IMR-90 (cell line): ENCODE data around the gene KCNF1. TPM values are rescaled to one million over a fixed set of nuclear protein-coding genes. Genes with fewer than 3 reads are reported as not detected.

Experiments used
- ATAC-seq: fragments of 200-7000 bp; cut with Tn5 transposase; 2 replicates; pipeline ENCODE4 v1.9.1; 2020; ENCODE audit warnings: low read depth, mild to moderate bottlenecking, moderate library complexity
- BruUV-seq: library from RNA; stranded (reverse); fragments of 400-500 nt; replicated peaks from 2 replicates; lab custom pipeline; 2021; lab: Mats Ljungman, UMichigan
- CTCF ChIA-PET: fragments of 300-600 bp; formaldehyde crosslinking; extraction: SDS; loops from one replicate; lab custom pipeline; 2021; ENCODE audit warnings: antibody characterized with exemption; lab: Yijun Ruan, JAX
- POLR2A ChIA-PET: fragments of 300-600 bp; sonication (Branson Sonifier 250); formaldehyde crosslinking; loops from one replicate; lab custom pipeline; 2022; ENCODE audit warnings: antibody characterized with exemption; ENCODE audit not compliant: unreplicated experiment; lab: Charles Lee
- DNase-seq: peaks from one replicate; pipeline ENCODE4 v3.0.0; 2013
- H2AFZ ChIP-seq: replicated peaks from 2 replicates; pipeline ENCODE3; 2013; ENCODE audit warnings: low read length, mild to moderate bottlenecking; ENCODE audit not compliant: poor library complexity
- H2AK5ac ChIP-seq: 2 replicates; pipeline ENCODE4 v1.6.1; 2013; ENCODE audit warnings: low read depth, low read length, inconsistent platforms
- H2AK9ac ChIP-seq: replicated peaks from 2 replicates; pipeline ENCODE3; 2013; ENCODE audit warnings: mild to moderate bottlenecking, low read depth, low read length, moderate library complexity; ENCODE audit not compliant: poor library complexity
- H2BK120ac ChIP-seq: 2 replicates; pipeline ENCODE4 v1.6.1; 2013; ENCODE audit warnings: low read depth, low read length, inconsistent platforms
- H2BK15ac ChIP-seq: 3 replicates; pipeline ENCODE4 v1.6.1; 2013; ENCODE audit warnings: low read depth, low read length, inconsistent platforms
- H2BK20ac ChIP-seq: 2 replicates; pipeline ENCODE4 v1.6.1; 2013; ENCODE audit warnings: low read depth, mild to moderate bottlenecking, inconsistent platforms, low read length, moderate library complexity
- H2BK5ac ChIP-seq: 2 replicates; pipeline ENCODE4 v1.6.1; 2013; ENCODE audit warnings: mild to moderate bottlenecking, low read depth, low read length, inconsistent platforms; ENCODE audit not compliant: poor library complexity, severe bottlenecking
- H3K14ac ChIP-seq: replicated peaks from 2 replicates; pipeline ENCODE4 v1.6.1; 2013; ENCODE audit warnings: low read depth, low read length, inconsistent platforms
- H3K18ac ChIP-seq: 2 replicates; pipeline ENCODE4 v1.6.1; 2013; ENCODE audit warnings: low read depth, low read length, control low read depth
- H3K23ac ChIP-seq: 2 replicates; pipeline ENCODE4 v1.6.1; 2013; ENCODE audit warnings: low read depth, low read length, inconsistent platforms
- H3K27ac ChIP-seq: 2 replicates; pipeline ENCODE4 v1.5.1; 2013; ENCODE audit warnings: mild to moderate bottlenecking, control low read depth, low read length; ENCODE audit not compliant: insufficient read depth
- H3K27me3 ChIP-seq: 2 replicates; pipeline ENCODE4 v1.6.1; 2013; ENCODE audit warnings: low read length; ENCODE audit not compliant: control insufficient read depth, insufficient read depth
- H3K36me3 ChIP-seq: 2 replicates; pipeline ENCODE4 v1.6.1; 2013; ENCODE audit warnings: low read length, mixed read lengths; ENCODE audit not compliant: control insufficient read depth, insufficient read depth
- H3K4ac ChIP-seq: 2 replicates; pipeline ENCODE4 v1.6.1; 2013; ENCODE audit warnings: low read depth, low read length, inconsistent platforms
- H3K4me1 ChIP-seq: 2 replicates; pipeline ENCODE4 v1.6.1; 2013; ENCODE audit warnings: low read length, mixed read lengths; ENCODE audit not compliant: control insufficient read depth, insufficient read depth
- H3K4me2 ChIP-seq: 2 replicates; pipeline ENCODE4 v1.6.1; 2013; ENCODE audit warnings: low read depth, mild to moderate bottlenecking, control low read depth, low read length, moderate library complexity
- H3K4me3 ChIP-seq: 2 replicates; pipeline ENCODE4 v1.5.1; 2013; ENCODE audit warnings: low read depth, mild to moderate bottlenecking, control low read depth, low read length, moderate library complexity; ENCODE audit not compliant: insufficient read depth
- H3K56ac ChIP-seq: 2 replicates; pipeline ENCODE4 v1.6.1; 2013; ENCODE audit warnings: low read length, inconsistent platforms; ENCODE audit not compliant: insufficient read depth; ENCODE audit errors: extremely low read depth
- H3K79me1 ChIP-seq, 2 experiments: 2 replicates each; pipeline ENCODE4 v1.6.1; 2013; ENCODE audit warnings: low read length in 2 of 2, inconsistent platforms in 1 of 2, low read depth in 1 of 2
- H3K9ac ChIP-seq: 2 replicates; pipeline ENCODE4 v1.6.1; 2013; ENCODE audit warnings: low read depth, low read length, control low read depth
- H3K9me1 ChIP-seq: 2 replicates; pipeline ENCODE4 v1.6.1; 2013; ENCODE audit warnings: low read length, inconsistent platforms; ENCODE audit not compliant: insufficient read depth
- H3K9me3 ChIP-seq: 2 replicates; pipeline ENCODE4 v1.6.1; 2013; ENCODE audit warnings: low read length; ENCODE audit not compliant: control insufficient read depth, insufficient read depth
- H4K20me1 ChIP-seq: 2 replicates; pipeline ENCODE4 v1.6.1; 2013; ENCODE audit warnings: low read length, inconsistent platforms; ENCODE audit not compliant: insufficient read depth
- H4K5ac ChIP-seq: 2 replicates; pipeline ENCODE4 v1.6.1; 2013; ENCODE audit warnings: mild to moderate bottlenecking, low read depth, low read length, control low read depth
- H4K8ac ChIP-seq, 2 experiments: 2 replicates each; pipeline ENCODE4 v1.6.1; 2013; ENCODE audit warnings: low read depth in 2 of 2, low read length in 2 of 2, control low read depth in 1 of 2, inconsistent platforms in 1 of 2
- H4K91ac ChIP-seq: 2 replicates; pipeline ENCODE4 v1.6.1; 2013; ENCODE audit warnings: low read depth, low read length, inconsistent platforms; ENCODE audit not compliant: insufficient read depth
- BHLHE40 ChIP-seq: fragments of 150-350 bp; IDR thresholded peaks from 2 replicates; pipeline ENCODE4 v1.6.1; 2016; ENCODE audit warnings: mild to moderate bottlenecking, low read depth, low read length
- CEBPB ChIP-seq: IDR thresholded peaks from 2 replicates; pipeline ENCODE4 v1.6.1; 2012; ENCODE audit warnings: low read depth, low read length, improper control_type of control experiment
- CHD1 ChIP-seq: IDR thresholded peaks from 2 replicates; pipeline ENCODE4 v1.6.1; 2012; ENCODE audit warnings: low read depth, low read length, improper control_type of control experiment
- ELK1 ChIP-seq: fragments of 150-350 bp; IDR thresholded peaks from 2 replicates; pipeline ENCODE4 v1.6.1; 2016; ENCODE audit warnings: low read depth, mild to moderate bottlenecking, low read length, moderate library complexity, borderline replicate concordance
- FOS ChIP-seq: fragments of 150-350 bp; IDR thresholded peaks from 2 replicates; pipeline ENCODE4 v1.6.1; 2016; ENCODE audit warnings: low read depth, low read length
- MAFK ChIP-seq: IDR thresholded peaks from 2 replicates; pipeline ENCODE4 v1.6.1; 2012; ENCODE audit warnings: low read depth, low read length, improper control_type of control experiment
- MAZ ChIP-seq: IDR thresholded peaks from 2 replicates; pipeline ENCODE4 v1.6.1; 2012; ENCODE audit warnings: low read depth, mild to moderate bottlenecking, low read length, improper control_type of control experiment, moderate library complexity, borderline replicate concordance
- MXI1 ChIP-seq: IDR thresholded peaks from 2 replicates; pipeline ENCODE4 v1.6.1; 2012; ENCODE audit warnings: low read depth, mild to moderate bottlenecking, low read length, moderate library complexity, borderline replicate concordance
- NFE2L2 ChIP-seq: fragments of 150-350 bp; IDR thresholded peaks from 2 replicates; pipeline ENCODE4 v1.6.1; 2016; ENCODE audit warnings: low read depth, mild to moderate bottlenecking, low read length
- POLR2A ChIP-seq: IDR thresholded peaks from 2 replicates; pipeline ENCODE4 v1.6.1; 2012; ENCODE audit warnings: mild to moderate bottlenecking, low read depth, low read length
- RAD21 ChIP-seq: IDR thresholded peaks from 2 replicates; pipeline ENCODE4 v1.6.1; 2012; ENCODE audit warnings: low read length, improper control_type of control experiment
- RCOR1 ChIP-seq: IDR thresholded peaks from 2 replicates; pipeline ENCODE4 v1.6.1; 2012; ENCODE audit warnings: mild to moderate bottlenecking, low read length, improper control_type of control experiment; ENCODE audit not compliant: insufficient replicate concordance
- RFX5 ChIP-seq: IDR thresholded peaks from 2 replicates; pipeline ENCODE4 v1.8.0; 2012; ENCODE audit warnings: low read depth, mild to moderate bottlenecking, low read length, moderate library complexity
- SMC3 ChIP-seq: fragments of 150-350 bp; IDR thresholded peaks from 2 replicates; pipeline ENCODE4 v1.6.1; 2016; ENCODE audit warnings: low read depth, mild to moderate bottlenecking, antibody characterized with exemption, low read length, moderate library complexity
- WGBS, 2 experiments: methylation state at CpG; one replicate each; pipeline versions ENCODE4 v1.1.5 to v1.1.7; 2013; ENCODE audit warnings: missing lambda C conversion rate in 2 of 2; ENCODE audit not compliant: insufficient read length in 1 of 2; ENCODE audit errors: extremely low coverage in 2 of 2; 5-methylcytosine and 5-hydroxymethylcytosine counted together
- dilution Hi-C: fragments of 300-500 bp; cut with HindIII; formaldehyde crosslinking; loops from one replicate; pipeline ENCODE4 v1.14.3; 2018; ENCODE audit warnings: low sequenced_read_pairs; ENCODE audit not compliant: unreplicated experiment
- in situ Hi-C: fragments of 300-500 bp; cut with MboI; formaldehyde crosslinking; loops from 3 replicates; pipeline ENCODE4 v1.14.3; 2019; ENCODE audit warnings: low sequenced_read_pairs, inconsistent platforms, mixed read lengths
- intact Hi-C: fragments of 100-400 bp; cut with micrococcal nuclease; formaldehyde crosslinking; loops from 2 replicates; pipeline ENCODE4 v1.10.0; 2022
- polyA plus RNA-seq, 3 experiments: library from polyadenylated mRNA; depleted of rRNA; stranded (reverse); fragments of >200 nt; gene quantifications; 2 replicates each; pipeline ENCODE4 v1.2.3, GENCODE V29; 2012; ENCODE audit warnings: low replicate concordance in 1 of 3
- total RNA-seq: library from RNA; depleted of rRNA; stranded (reverse); fragments of >200 nt; gene quantifications from 2 replicates; pipeline ENCODE4 v1.2.3, GENCODE V29; 2012
- TF ChIP-seq, protein P1 (sequence below): conservative IDR thresholded peaks from 2 replicates; pipeline ENCODE4 v1.5.1; 2012; ENCODE audit warnings: mild to moderate bottlenecking, low read depth, low read length, improper control_type of control experiment
- TF ChIP-seq, protein P2 (sequence below): fragments of 150-350 bp; IDR thresholded peaks from 2 replicates; pipeline ENCODE4 v1.6.1; 2017; ENCODE audit warnings: mild to moderate bottlenecking, antibody characterized with exemption, low read length, low read depth

Gene KCNF1
- total and polyA plus RNA-seq, 2 of the 4 experiments (the other 2 are of a cell fraction): 0.54 to 1.4 TPM

DNA sequence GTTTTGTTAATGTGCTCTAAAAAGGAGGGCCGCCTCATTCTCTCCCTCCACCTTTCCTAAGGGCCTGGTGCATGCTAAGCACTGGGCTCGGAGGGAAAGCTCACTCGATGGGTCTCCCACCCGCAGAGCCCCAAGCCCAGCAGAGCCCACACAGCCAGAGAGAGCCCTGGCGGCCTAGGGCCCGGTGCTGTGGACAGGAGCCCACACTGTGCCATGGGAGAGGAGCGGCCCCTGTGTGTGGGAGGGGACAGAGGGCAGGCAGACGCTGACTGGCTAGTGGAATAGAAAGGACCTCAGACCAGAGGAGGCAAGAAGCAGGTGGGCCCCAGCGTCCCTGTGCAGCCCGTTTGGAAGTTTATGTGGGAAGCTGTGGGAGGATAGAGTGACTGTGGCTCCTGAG, 49.4 kb upstream of the KCNF1 start:
- Histone ChIP-seq H3K4me1 (0 out of 2 replicates have a peak, but pooled peaks cover 2% of the 10 kb centered on the region), H4K20me1 (no peaks in the 10 kb centered on the region), H2BK15ac (no peak overlapping the region), H4K91ac (no peak overlapping the region), H3K36me3 (no peaks in the 10 kb centered on the region), H2BK5ac (no peak overlapping the region), H3K14ac (no peak overlapping the region), H3K79me1 (no peaks in the 10 kb centered on the region), H3K56ac (no peak overlapping the region), H2BK20ac (no peak overlapping the region), H3K4me3 (no peak overlapping the region), H3K27ac (no peak overlapping the region), H2BK120ac (no peak overlapping the region), H3K4ac (no peak overlapping the region), H3K9me1 (no peaks in the 10 kb centered on the region), H4K5ac (no peak overlapping the region), H3K9me3 (no peaks in the 10 kb centered on the region), H3K23ac (no peak overlapping the region), H4K8ac (no peak overlapping the region), H2AK5ac (no peak overlapping the region), H3K9ac (no peak overlapping the region), H2AFZ (no peak overlapping the region), H3K4me2 (no peak overlapping the region), H3K27me3 (peaks cover 13% of the 10 kb centered on the region), H2AK9ac (no peak overlapping the region), H3K18ac (no peak overlapping the region)
- CTCF ChIA-PET: no interaction called here
- no TSS peak for BruUV-seq
- ATAC-seq (no peak), DNase-seq (no peak)
- TF ChIP-seq CHD1 (no peak), RCOR1 (no peak), FOS (no peak), CEBPB (no peak), ELK1 (no peak), POLR2A (no peak), SMC3 (no peak), NFE2L2 (no peak), MXI1 (no peak), BHLHE40 (no peak), RFX5 (no peak), RAD21 (no peak), MAFK (no peak), MAZ (no peak)
- TF ChIP-seq, protein P1, sequence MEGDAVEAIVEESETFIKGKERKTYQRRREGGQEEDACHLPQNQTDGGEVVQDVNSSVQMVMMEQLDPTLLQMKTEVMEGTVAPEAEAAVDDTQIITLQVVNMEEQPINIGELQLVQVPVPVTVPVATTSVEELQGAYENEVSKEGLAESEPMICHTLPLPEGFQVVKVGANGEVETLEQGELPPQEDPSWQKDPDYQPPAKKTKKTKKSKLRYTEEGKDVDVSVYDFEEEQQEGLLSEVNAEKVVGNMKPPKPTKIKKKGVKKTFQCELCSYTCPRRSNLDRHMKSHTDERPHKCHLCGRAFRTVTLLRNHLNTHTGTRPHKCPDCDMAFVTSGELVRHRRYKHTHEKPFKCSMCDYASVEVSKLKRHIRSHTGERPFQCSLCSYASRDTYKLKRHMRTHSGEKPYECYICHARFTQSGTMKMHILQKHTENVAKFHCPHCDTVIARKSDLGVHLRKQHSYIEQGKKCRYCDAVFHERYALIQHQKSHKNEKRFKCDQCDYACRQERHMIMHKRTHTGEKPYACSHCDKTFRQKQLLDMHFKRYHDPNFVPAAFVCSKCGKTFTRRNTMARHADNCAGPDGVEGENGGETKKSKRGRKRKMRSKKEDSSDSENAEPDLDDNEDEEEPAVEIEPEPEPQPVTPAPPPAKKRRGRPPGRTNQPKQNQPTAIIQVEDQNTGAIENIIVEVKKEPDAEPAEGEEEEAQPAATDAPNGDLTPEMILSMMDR: no peak
- TF ChIP-seq, protein P2, sequence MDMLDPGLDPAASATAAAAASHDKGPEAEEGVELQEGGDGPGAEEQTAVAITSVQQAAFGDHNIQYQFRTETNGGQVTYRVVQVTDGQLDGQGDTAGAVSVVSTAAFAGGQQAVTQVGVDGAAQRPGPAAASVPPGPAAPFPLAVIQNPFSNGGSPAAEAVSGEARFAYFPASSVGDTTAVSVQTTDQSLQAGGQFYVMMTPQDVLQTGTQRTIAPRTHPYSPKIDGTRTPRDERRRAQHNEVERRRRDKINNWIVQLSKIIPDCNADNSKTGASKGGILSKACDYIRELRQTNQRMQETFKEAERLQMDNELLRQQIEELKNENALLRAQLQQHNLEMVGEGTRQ: no peak
- POLR2A ChIA-PET: no interaction called here
- dilution Hi-C loops: no loop called here
- in situ Hi-C loops: no loop called here
- intact Hi-C loops: no loop called here
- 85% methylated on average over 4 of the region's 10 CpGs; no CpG with 5 or more reads in 1 of the 2 experiments for WGBS, 2 experiments
